B cell (primary cell): ENCODE data around the gene C19orf53. TPM values are rescaled to one million over a fixed set of nuclear protein-coding genes. Genes with fewer than 3 reads are reported as not detected.
A peak's percentile ranks its signal among the peaks of the same experiment; 100 is the strongest.

Experiments
- ATAC-seq: fragments of 200-7000 bp; cut with Tn5 transposase; one replicate; pipeline ENCODE4 v1.10.0; 2021; ENCODE audit warnings: low read depth, mild to moderate bottlenecking, moderate number of reproducible peaks, moderate library complexity
- CTCF ChIA-PET: fragments of 350-600 bp; sonication (Branson Sonifier 250); formaldehyde crosslinking; loops from one replicate; lab custom pipeline; 2021; ENCODE audit warnings: antibody characterized with exemption, inconsistent platforms; lab: Charles Lee
- POLR2A ChIA-PET: fragments of 350-600 bp; sonication (Branson Sonifier 250); formaldehyde crosslinking; loops from one replicate; lab custom pipeline; 2021; ENCODE audit warnings: antibody characterized with exemption; lab: Charles Lee
- DNase-seq: peaks from one replicate; pipeline ENCODE4 v3.0.0; 2013
- H2AFZ ChIP-seq: 2 replicates; pipeline ENCODE4 v1.6.1; 2012; ENCODE audit warnings: mild to moderate bottlenecking, low read depth, low read length; ENCODE audit not compliant: insufficient read depth, poor library complexity, severe bottlenecking
- H3K27ac ChIP-seq, 2 donors: 1 replicate in 1 of 2; 2 replicates in 1 of 2; pipeline ENCODE4 v1.5.1; 2012 to 2013; ENCODE audit warnings: low read length in 2 of 2, mild to moderate bottlenecking in 2 of 2, moderate library complexity in 1 of 2
- H3K27me3 ChIP-seq, 4 experiments: fragments of 200-600 bp in 1 of 4; sonication (generic) in 1 of 4; replicated peaks in 1 of 4; 1 replicate in 2 of 4; 2 replicates in 2 of 4; pipeline versions ENCODE4 v1.6.1 to v1.7.0; 2013 to 2016; ENCODE audit warnings: low read length in 3 of 4, mild to moderate bottlenecking in 2 of 4, mixed read lengths in 1 of 4, moderate library complexity in 1 of 4; ENCODE audit not compliant: insufficient read depth in 4 of 4, control insufficient read depth in 3 of 4; ENCODE audit errors: control extremely low read depth in 1 of 4
- H3K36me3 ChIP-seq, 2 experiments: replicated peaks in 1 of 2; 1 replicate in 1 of 2; 2 replicates in 1 of 2; pipeline versions ENCODE4 v1.6.1 to v1.7.1; 2013; ENCODE audit warnings: low read length in 1 of 2; ENCODE audit not compliant: insufficient read depth in 2 of 2, control insufficient read depth in 1 of 2; ENCODE audit errors: control extremely low read depth in 1 of 2, extremely low read depth in 1 of 2
- H3K4me1 ChIP-seq, 2 donors: fragments of 200-600 bp in 1 of 2; sonication (generic) in 1 of 2; 1 replicate in 1 of 2; 2 replicates in 1 of 2; pipeline versions ENCODE4 v1.5.1 to v1.6.1; 2013 to 2017; ENCODE audit warnings: low read length in 2 of 2; ENCODE audit not compliant: control insufficient read depth in 2 of 2, insufficient read depth in 2 of 2
- H3K4me2 ChIP-seq: replicated peaks from 2 replicates; pipeline ENCODE3; 2012; ENCODE audit warnings: mild to moderate bottlenecking, low read depth, low read length; ENCODE audit not compliant: poor library complexity, severe bottlenecking
- H3K4me3 ChIP-seq, 5 experiments: fragments of 200-600 bp in 1 of 5; sonication (generic) in 1 of 5; 1 replicate in 3 of 5; 2 replicates in 2 of 5; pipeline versions ENCODE4 v1.5.1 to v1.7.0; 2011 to 2016; ENCODE audit warnings: low read length in 4 of 5, mild to moderate bottlenecking in 4 of 5, low read depth in 2 of 5, control low read depth in 1 of 5, moderate library complexity in 1 of 5; ENCODE audit not compliant: insufficient read depth in 1 of 5; ENCODE audit errors: control extremely low read depth in 1 of 5, extremely low read depth in 1 of 5
- H3K79me2 ChIP-seq: fragments of 200-600 bp; sonication (generic); one replicate; pipeline ENCODE4 v1.6.0; 2016; ENCODE audit warnings: low read length; ENCODE audit not compliant: control insufficient read depth, insufficient read depth
- H3K9ac ChIP-seq: fragments of 200-600 bp; sonication (generic); 2 replicates; pipeline ENCODE4 v1.6.1; 2017; ENCODE audit warnings: mild to moderate bottlenecking, low read length, moderate library complexity
- H3K9me3 ChIP-seq, 3 donors: one replicate each; pipeline versions ENCODE4 v1.6.1 to v1.7.1; 2013; ENCODE audit warnings: low read length in 2 of 3; ENCODE audit not compliant: control insufficient read depth in 2 of 3, insufficient read depth in 1 of 3; ENCODE audit errors: control extremely low read depth in 1 of 3
- H4K20me1 ChIP-seq: 2 replicates; pipeline ENCODE4 v1.6.0; 2012; ENCODE audit warnings: mild to moderate bottlenecking, low read length; ENCODE audit not compliant: insufficient read depth, control insufficient read depth, poor library complexity, severe bottlenecking
- H3K27ac Mint-ChIP-seq: one replicate; pipeline ENCODE4 v1.8.0; 2021; ENCODE audit warnings: mixed read lengths
- H3K27me3 Mint-ChIP-seq: one replicate; pipeline ENCODE4 v1.8.0; 2021; ENCODE audit warnings: mixed read lengths
- H3K4me1 Mint-ChIP-seq: one replicate; pipeline ENCODE4 v1.8.0; 2021; ENCODE audit warnings: mixed read lengths
- H3K4me3 Mint-ChIP-seq: one replicate; pipeline ENCODE4 v1.8.0; 2021; ENCODE audit warnings: mixed read lengths
- H3K9me3 Mint-ChIP-seq: one replicate; pipeline ENCODE4 v1.8.0; 2022; ENCODE audit warnings: mixed read lengths; ENCODE audit not compliant: insufficient read depth
- EZH2 ChIP-seq: IDR thresholded peaks from 2 replicates; pipeline ENCODE4 v1.6.1; 2012; ENCODE audit warnings: borderline replicate concordance, low read depth, mild to moderate bottlenecking, moderate library complexity, low read length; ENCODE audit not compliant: insufficient read depth, poor library complexity, severe bottlenecking
- WGBS: methylation state at CpG from one replicate; pipeline ENCODE4 v1.1.5; 2013; ENCODE audit warnings: missing lambda C conversion rate; ENCODE audit not compliant: insufficient coverage; 5-methylcytosine and 5-hydroxymethylcytosine counted together
- intact Hi-C: fragments of 100-400 bp; cut with micrococcal nuclease; formaldehyde crosslinking; loops from one replicate; pipeline ENCODE4 v1.10.0; 2022
- polyA plus RNA-seq: library from polyadenylated mRNA; depleted of rRNA; stranded (reverse); fragments of >200 nt; gene quantifications from 2 replicates; pipeline ENCODE4 v1.2.3, GENCODE V29; 2012
- total RNA-seq, 2 donors: library from RNA; stranded (reverse); fragments of 120-200 nt in 1 of 2; gene quantifications; 1 replicate in 1 of 2; 2 replicates in 1 of 2; pipeline versions ENCODE4 v1.2.3 to v1.2.4, GENCODE V29; 2013 to 2022
- TF ChIP-seq, protein P1 (sequence below): fragments of 200-600 bp; IDR thresholded peaks from one replicate; pipeline ENCODE4 v1.8.0; 2022; ENCODE audit warnings: antibody characterized with exemption, mild to moderate bottlenecking

The C19orf53 gene
- total and polyA plus RNA-seq, 2 donors (not counting 1 experiment from before 2014, with no cell fraction given): 62.5 to 110 TPM

DNA sequence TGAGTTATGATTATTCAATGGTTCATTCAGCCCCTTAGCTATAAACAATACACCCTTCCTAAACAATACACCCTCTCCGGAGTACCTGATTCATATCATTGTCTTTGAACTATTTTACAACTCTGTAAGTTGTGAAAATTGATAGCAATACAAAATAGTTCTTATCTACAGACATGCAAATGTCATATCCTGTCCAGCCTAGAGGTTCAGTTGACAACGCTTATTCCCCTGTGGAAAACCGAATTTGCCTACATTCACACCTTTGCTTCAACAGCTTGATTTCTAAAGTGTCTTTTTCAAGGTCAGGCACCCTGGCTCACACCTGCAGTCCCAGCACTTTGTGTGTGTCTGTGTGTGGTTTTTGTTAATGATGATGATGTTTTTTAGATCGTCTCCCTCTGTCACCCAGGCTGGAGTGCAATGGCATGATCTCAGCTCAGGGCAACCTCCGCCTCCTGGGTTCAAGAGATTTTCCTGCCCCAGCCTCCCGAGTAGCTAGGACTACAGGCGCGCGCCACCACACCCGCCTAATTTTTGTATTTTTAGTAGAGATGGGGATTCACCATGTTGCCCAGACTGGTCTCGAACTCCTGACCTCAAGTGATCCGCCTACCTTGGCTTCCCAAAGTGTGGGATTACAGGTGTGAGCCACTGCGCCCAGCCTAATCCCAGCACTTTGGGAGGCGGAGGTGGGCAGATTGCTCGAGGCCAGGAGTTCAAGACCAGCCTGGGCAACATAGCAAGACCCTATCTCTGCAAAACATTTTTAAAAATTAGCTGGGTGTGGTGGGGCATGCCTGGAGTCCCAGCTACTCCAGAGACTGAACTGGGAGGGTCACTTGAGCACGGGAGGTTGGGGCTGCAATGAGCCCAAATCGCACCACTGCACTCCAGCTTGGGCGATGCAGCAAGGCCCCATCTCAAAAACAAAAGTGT is 9.6 kb downstream of the C19orf53 start:
- no peak for TF ChIP-seq EZH2
- TF ChIP-seq, protein P1, sequence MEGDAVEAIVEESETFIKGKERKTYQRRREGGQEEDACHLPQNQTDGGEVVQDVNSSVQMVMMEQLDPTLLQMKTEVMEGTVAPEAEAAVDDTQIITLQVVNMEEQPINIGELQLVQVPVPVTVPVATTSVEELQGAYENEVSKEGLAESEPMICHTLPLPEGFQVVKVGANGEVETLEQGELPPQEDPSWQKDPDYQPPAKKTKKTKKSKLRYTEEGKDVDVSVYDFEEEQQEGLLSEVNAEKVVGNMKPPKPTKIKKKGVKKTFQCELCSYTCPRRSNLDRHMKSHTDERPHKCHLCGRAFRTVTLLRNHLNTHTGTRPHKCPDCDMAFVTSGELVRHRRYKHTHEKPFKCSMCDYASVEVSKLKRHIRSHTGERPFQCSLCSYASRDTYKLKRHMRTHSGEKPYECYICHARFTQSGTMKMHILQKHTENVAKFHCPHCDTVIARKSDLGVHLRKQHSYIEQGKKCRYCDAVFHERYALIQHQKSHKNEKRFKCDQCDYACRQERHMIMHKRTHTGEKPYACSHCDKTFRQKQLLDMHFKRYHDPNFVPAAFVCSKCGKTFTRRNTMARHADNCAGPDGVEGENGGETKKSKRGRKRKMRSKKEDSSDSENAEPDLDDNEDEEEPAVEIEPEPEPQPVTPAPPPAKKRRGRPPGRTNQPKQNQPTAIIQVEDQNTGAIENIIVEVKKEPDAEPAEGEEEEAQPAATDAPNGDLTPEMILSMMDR: no peak
- 87% methylated on average over 11 of the region's 18 CpGs for WGBS
- Histone ChIP-seq H3K9ac (no peak overlapping the region), H3K4me3 (no peak overlapping the region), H3K9me3 (no peaks in the 10 kb centered on the region), H3K27me3 (no peaks in the 10 kb centered on the region), H4K20me1 (no peaks in the 10 kb centered on the region), H3K4me1 (peaks cover 29 to 43% of the 10 kb centered on the region in 2 donors), H3K4me2 (no peak overlapping the region), H3K27ac (peak overlapping the region in 1 of 2 donors; percentile 4), H3K36me3 (peaks cover 0 to 7% of the 10 kb centered on the region in 2 experiments), H3K79me2 (peaks cover 3% of the 10 kb centered on the region), H2AFZ (no peak overlapping the region)
- no peaks in the 10 kb centered on the region for H3K9me3 Mint-ChIP-seq
- ChIA-PET CTCF (interaction anchor here (0.6 to 9.6 kb wide), 21 partner anchors 9 to 290 kb away, joined by 3 to 250 read pairs (median 4); partner anchors contain the start of genes C19orf53, IL27RA, MRI1 and ZSWIM4), POLR2A (interaction anchor here (0.7 to 2.3 kb wide), 6 partner anchors 9 to 730 kb away, joined by 3 to 13 read pairs (median 5); partner anchors contain the start of genes C19orf53 and ZSWIM4)
- intact Hi-C loops: no loop called here
- peak; percentile 38 for DNase-seq
- no peaks in the 10 kb centered on the region for H3K27me3 Mint-ChIP-seq
- H3K4me3 Mint-ChIP-seq: peak overlapping the region; percentile 52
- H3K27ac Mint-ChIP-seq: peak overlapping the region; percentile 77
- peak; percentile 38 for ATAC-seq
- H3K4me1 Mint-ChIP-seq: peaks cover 33% of the 10 kb centered on the region
